ENCODE results near the gene ILF2.
"Not testable (repeated sequence)": the region's sequence is repeated elsewhere in the genome, so short reads cannot be mapped to it uniquely, and the experiment has no call there.

Gene ILF2

DNA sequence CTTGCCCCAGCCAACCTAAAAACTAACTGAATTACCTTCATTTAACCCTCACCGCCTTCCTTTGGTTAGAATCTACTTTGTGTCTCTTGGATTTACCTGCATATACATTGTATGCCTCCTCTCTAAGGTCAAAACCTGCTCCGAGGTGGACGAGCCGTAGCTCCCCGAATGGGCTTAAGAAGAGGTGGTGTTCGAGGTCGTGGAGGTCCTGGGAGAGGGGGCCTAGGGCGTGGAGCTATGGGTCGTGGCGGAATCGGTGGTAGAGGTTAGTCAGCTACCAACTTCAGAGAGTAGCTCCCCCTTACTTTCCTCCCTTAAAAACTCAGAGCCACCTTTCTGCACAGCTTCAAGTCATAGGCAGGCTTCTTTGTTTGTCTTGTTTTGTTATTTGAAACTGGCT is 27.7 kb downstream of the ILF2 start:
- TF ChIP-seq CTCF (IDR thresholded peaks at IDR 0.05; ENCODE audit: insufficient read depth, low read length) (no peak), SPI1 (IDR thresholded peaks at IDR 0.05; ENCODE audit: borderline replicate concordance, low read depth) (no peak), POLR2AphosphoS5 (IDR thresholded peaks at IDR 0.05; ENCODE audit: low read depth) (no peak)
- no peaks in the 10 kb centered on the region for H3K27me3 ChIP-seq (ENCODE audit: insufficient read depth, poor library complexity, severe bottlenecking)
- H3K27ac ChIP-seq (replicated peaks): no peak overlapping the region
- no peak overlapping the region for H3K4me3 ChIP-seq (replicated peaks; ENCODE audit: insufficient read depth, low read length)
- DNase-seq (ENCODE audit: low read depth in 1 of 2, low spot score in 1 of 2): no peak

- Histone ChIP-seq H3K4me3 (replicated peaks; ENCODE audit: insufficient read depth, low read length) (no peak overlapping the region), H3K27me3 (ENCODE audit: insufficient read depth, poor library complexity, severe bottlenecking) (no peaks in the 10 kb centered on the region), H3K27ac (replicated peaks) (no peak overlapping the region)
- TF ChIP-seq GABPA (IDR thresholded peaks at IDR 0.05; ENCODE audit: low read depth) (no peak), REST (IDR thresholded peaks at IDR 0.05; ENCODE audit: insufficient replicate concordance, low read depth) (no peak), SPI1 (IDR thresholded peaks at IDR 0.05; ENCODE audit: borderline replicate concordance, low read depth) (no peak), CTCF (IDR thresholded peaks at IDR 0.05; ENCODE audit: insufficient read depth, low read length) (no peak), POLR2AphosphoS5 (IDR thresholded peaks at IDR 0.05; ENCODE audit: low read depth) (no peak)
- no peak for DNase-seq (ENCODE audit: low read depth in 1 of 2, low spot score in 1 of 2)
Observed at GRCh38 chr1:153642161-153642560, 28.6 kb downstream of the ILF2 start.

DNA sequence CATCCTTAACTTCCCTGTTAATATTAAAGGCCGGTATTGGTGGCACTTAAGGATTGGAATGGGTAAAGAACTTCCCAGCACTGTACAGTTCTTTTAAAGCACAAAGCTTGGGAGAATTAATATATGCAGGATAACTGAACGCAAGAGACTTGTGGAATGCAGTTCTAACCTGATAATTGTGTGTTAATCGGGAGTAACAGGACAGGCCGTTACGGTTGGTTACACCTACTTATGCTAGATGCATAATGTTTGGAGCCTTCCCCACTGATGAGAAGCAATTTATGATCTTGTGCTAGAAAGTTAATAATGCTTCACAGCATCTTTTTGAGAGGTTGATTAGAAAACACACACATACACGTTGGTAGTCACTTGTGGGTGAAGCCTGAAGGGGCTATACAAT is 29.9 kb downstream of the ILF2 start:
- Histone ChIP-seq H3K27me3 (ENCODE audit: insufficient read depth, poor library complexity, severe bottlenecking) (no peaks in the 10 kb centered on the region), H3K4me3 (replicated peaks; ENCODE audit: insufficient read depth, low read length) (no peak overlapping the region)

GRCh38 chr1:153640213-153640612 is 30.6 kb downstream of the ILF2 start:
- DNase-seq (ENCODE audit: low read depth in 1 of 2, low spot score in 1 of 2); H3K27me3 ChIP-seq (ENCODE audit: insufficient read depth, poor library complexity, severe bottlenecking); H3K27ac ChIP-seq (replicated peaks); H3K4me3 ChIP-seq (replicated peaks; ENCODE audit: insufficient read depth, low read length): not testable (repeated sequence)

More for the DNA sequence above, 29.9 kb downstream of the ILF2 start:
- TF ChIP-seq GABPA (IDR thresholded peaks at IDR 0.05; ENCODE audit: low read depth) (no peak), CTCF (IDR thresholded peaks at IDR 0.05; ENCODE audit: insufficient read depth, low read length) (no peak), SPI1 (IDR thresholded peaks at IDR 0.05; ENCODE audit: borderline replicate concordance, low read depth) (no peak)
- H3K27ac ChIP-seq (replicated peaks): no peak overlapping the region
- DNase-seq (ENCODE audit: low read depth in 1 of 2, low spot score in 1 of 2): no peak

- Histone ChIP-seq H3K27ac (replicated peaks) (no peak overlapping the region), H3K4me3 (replicated peaks; ENCODE audit: insufficient read depth, low read length) (no peak overlapping the region), H3K27me3 (ENCODE audit: insufficient read depth, poor library complexity, severe bottlenecking) (no peaks in the 10 kb centered on the region)
- DNase-seq (ENCODE audit: low read depth in 1 of 2, low spot score in 1 of 2): no peak
- no peak for TF ChIP-seq GABPA (IDR thresholded peaks at IDR 0.05; ENCODE audit: low read depth)
- TF ChIP-seq POLR2AphosphoS5 (IDR thresholded peaks at IDR 0.05; ENCODE audit: low read depth): no peak
- no peak for TF ChIP-seq REST (IDR thresholded peaks at IDR 0.05; ENCODE audit: insufficient replicate concordance, low read depth)
- no peak for TF ChIP-seq SPI1 (IDR thresholded peaks at IDR 0.05; ENCODE audit: borderline replicate concordance, low read depth)
- TF ChIP-seq CTCF (IDR thresholded peaks at IDR 0.05; ENCODE audit: insufficient read depth, low read length): no peak
Observed at GRCh38 chr1:153639280-153639679, 31.5 kb downstream of the ILF2 start.
